Smooth muscle cell (in vitro differentiated cells): Measurements from ENCODE around the gene CERS6. TPM values are rescaled to one million over a fixed set of nuclear protein-coding genes. Genes with fewer than 3 reads are reported as not detected.

Experiments
- DNase-seq: peaks from one replicate; lab custom pipeline; 2025; ENCODE audit not compliant: unreplicated experiment; lab: John Stamatoyannopoulos, UW
- H2AFZ ChIP-seq: fragments of 200-600 bp; sonication (generic); 2 replicates; pipeline ENCODE4 v1.6.0; 2016; ENCODE audit warnings: antibody characterized with exemption, low read depth, mild to moderate bottlenecking
- H3F3A ChIP-seq: fragments of 200-600 bp; sonication (generic); 2 replicates; pipeline ENCODE4 v1.6.0; 2017; ENCODE audit warnings: antibody characterized with exemption, low read depth
- H3K27ac ChIP-seq: fragments of 200-600 bp; sonication (generic); 2 replicates; pipeline ENCODE4 v1.5.1; 2016; ENCODE audit warnings: low read depth, mild to moderate bottlenecking
- H3K27me3 ChIP-seq: fragments of 200-600 bp; sonication (generic); 2 replicates; pipeline ENCODE4 v1.6.1; 2016; ENCODE audit warnings: low read depth, mild to moderate bottlenecking
- H3K36me3 ChIP-seq: fragments of 200-600 bp; sonication (generic); 2 replicates; pipeline ENCODE4 v1.5.1; 2016; ENCODE audit warnings: low read depth
- H3K4me1 ChIP-seq: fragments of 200-600 bp; sonication (generic); 2 replicates; pipeline ENCODE4 v1.5.1; 2016; ENCODE audit warnings: low read depth
- H3K4me2 ChIP-seq: fragments of 200-600 bp; sonication (generic); 2 replicates; pipeline ENCODE4 v1.6.0; 2016; ENCODE audit warnings: mild to moderate bottlenecking
- H3K4me3 ChIP-seq: fragments of 200-600 bp; sonication (generic); 2 replicates; pipeline ENCODE4 v1.5.1; 2016; ENCODE audit warnings: mild to moderate bottlenecking
- H3K79me2 ChIP-seq: fragments of 200-600 bp; sonication (generic); 2 replicates; pipeline ENCODE4 v1.6.0; 2016; ENCODE audit warnings: low read depth, mild to moderate bottlenecking
- H3K9ac ChIP-seq: fragments of 200-600 bp; sonication (generic); 2 replicates; pipeline ENCODE4 v1.6.0; 2016; ENCODE audit warnings: low read depth
- H3K9me3 ChIP-seq: fragments of 200-600 bp; sonication (generic); replicated peaks from 2 replicates; pipeline ENCODE4 v1.5.1; 2016; ENCODE audit warnings: low read depth
- H4K20me1 ChIP-seq: fragments of 200-600 bp; sonication (generic); 2 replicates; pipeline ENCODE4 v1.6.0; 2016; ENCODE audit warnings: low read depth
- CTCF ChIP-seq: fragments of 200-600 bp; sonication (generic); IDR thresholded peaks from 2 replicates; pipeline ENCODE4 v1.5.1; 2017; ENCODE audit warnings: borderline replicate concordance, mild to moderate bottlenecking, antibody characterized with exemption; ENCODE audit not compliant: insufficient read depth, poor library complexity, severe bottlenecking
- WGBS: methylation state at CpG from one replicate; pipeline ENCODE4 v1.1.7; 2016; ENCODE audit warnings: low lambda C conversion rate; 5-methylcytosine and 5-hydroxymethylcytosine counted together
- polyA plus RNA-seq: library from polyadenylated mRNA; unstranded; fragments of >200 nt; fragmentation: Nextera tagmentation; extraction: Ambion mirVana; gene quantifications from 2 replicates; pipeline ENCODE4 v1.2.1, GENCODE V29; 2016
- total RNA-seq: library from RNA; depleted of rRNA; stranded (reverse); fragments of >200 nt; gene quantifications from 2 replicates; pipeline ENCODE4 v1.2.3, GENCODE V29; 2014

Gene CERS6
- total and polyA plus RNA-seq, 2 experiments from 2014 or later = 9.2 to 26.6 TPM

GRCh38 chr2:168443818-168444217, 12.3 kb upstream of the CERS6 start:
- Histone ChIP-seq H3K79me2 (no peaks in the 10 kb centered on the region), H3K4me1 (no peaks in the 10 kb centered on the region), H2AFZ (no peak overlapping the region), H3K9me3 (no peaks in the 10 kb centered on the region), H3K27ac (no peak overlapping the region), H3K36me3 (no peaks in the 10 kb centered on the region), H4K20me1 (no peaks in the 10 kb centered on the region), H3F3A (no peaks in the 10 kb centered on the region), H3K27me3 (no peaks in the 10 kb centered on the region), H3K9ac (no peak overlapping the region), H3K4me2 (no peak overlapping the region), H3K4me3 (no peak overlapping the region)
- no peak for TF ChIP-seq CTCF
- DNase-seq = no peak

GRCh38 chr2:168445960-168446359, 10.1 kb upstream of the CERS6 start:
- DNase-seq = no peak
- WGBS = 89% methylated on average over 2 of the region's 2 CpGs

GRCh38 chr2:168448980-168449379, 7.1 kb upstream of the CERS6 start:
- Histone ChIP-seq H3K79me2 (no peaks in the 10 kb centered on the region), H3K4me2 (no peak overlapping the region), H3K27ac (no peak overlapping the region), H3K27me3 (no peaks in the 10 kb centered on the region), H3K9me3 (no peaks in the 10 kb centered on the region), H3K4me3 (no peak overlapping the region), H4K20me1 (no peaks in the 10 kb centered on the region), H3K9ac (no peak overlapping the region), H2AFZ (no peak overlapping the region), H3F3A (no peaks in the 10 kb centered on the region), H3K36me3 (no peaks in the 10 kb centered on the region), H3K4me1 (no peaks in the 10 kb centered on the region)
- no peak for DNase-seq
- TF ChIP-seq CTCF = no peak

More at GRCh38 chr2:168445960-168446359, 10.1 kb upstream of the CERS6 start:
- Histone ChIP-seq H4K20me1 (no peaks in the 10 kb centered on the region), H3F3A (no peaks in the 10 kb centered on the region), H3K79me2 (no peaks in the 10 kb centered on the region), H3K4me3 (no peak overlapping the region), H3K27ac (no peak overlapping the region), H3K36me3 (no peaks in the 10 kb centered on the region), H3K9ac (no peak overlapping the region), H3K4me2 (no peak overlapping the region), H2AFZ (no peak overlapping the region), H3K27me3 (no peaks in the 10 kb centered on the region), H3K4me1 (no peaks in the 10 kb centered on the region), H3K9me3 (no peaks in the 10 kb centered on the region)
- TF ChIP-seq CTCF = no peak

- no peaks in the 10 kb centered on the region for H3K4me1 ChIP-seq
- no peak overlapping the region for H3K4me3 ChIP-seq
- H2AFZ ChIP-seq = no peak overlapping the region
- H3K36me3 ChIP-seq = no peaks in the 10 kb centered on the region
- no peaks in the 10 kb centered on the region for H3K27me3 ChIP-seq
- H3K9me3 ChIP-seq = no peaks in the 10 kb centered on the region
- 67% methylated on average over 3 of the region's 3 CpGs for WGBS
- no peak overlapping the region for H3K9ac ChIP-seq
- H3F3A ChIP-seq = no peaks in the 10 kb centered on the region
- no peaks in the 10 kb centered on the region for H3K79me2 ChIP-seq
- DNase-seq = no peak
- no peaks in the 10 kb centered on the region for H4K20me1 ChIP-seq
- no peak overlapping the region for H3K4me2 ChIP-seq
- H3K27ac ChIP-seq = no peak overlapping the region
- TF ChIP-seq CTCF = no peak
Observed at GRCh38 chr2:168449419-168449818, 6.7 kb upstream of the CERS6 start.
